Right atrium auricular region (tissue), 2 donors: ENCODE measurements around the gene NR2E3. TPM values are rescaled to one million over a fixed set of nuclear protein-coding genes. Genes with fewer than 3 reads are reported as not detected.

ENCODE experiments used
- DNase-seq: peaks from one replicate; pipeline ENCODE4 v3.0.0-alpha.2; 2019; ENCODE audit warnings: low spot score
- H3K27ac ChIP-seq, 2 donors: fragments of 200-600 bp; sonication (generic); 1 replicate in 1 of 2; 2 replicates in 1 of 2; pipeline ENCODE4 v1.5.1; 2016 to 2019
- H3K27me3 ChIP-seq, 2 donors: fragments of 200-600 bp; sonication (generic); one replicate each; pipeline versions ENCODE4 v1.5.1 to v1.6.0; 2017 to 2019
- H3K36me3 ChIP-seq: fragments of 200-600 bp; sonication (generic); one replicate; pipeline ENCODE4 v1.5.1; 2016
- H3K4me1 ChIP-seq, 2 donors: fragments of 200-600 bp; sonication (generic); one replicate each; pipeline versions ENCODE4 v1.5.1 to v1.6.0; 2017 to 2019
- H3K4me3 ChIP-seq, 2 donors: fragments of 200-600 bp; sonication (generic); 1 replicate in 1 of 2; 2 replicates in 1 of 2; pipeline ENCODE4 v1.5.1; 2017 to 2019; ENCODE audit warnings: mild to moderate bottlenecking in 1 of 2, moderate library complexity in 1 of 2
- H3K9me3 ChIP-seq, 2 donors: fragments of 200-600 bp; sonication (generic); one replicate each; pipeline ENCODE4 v1.5.1; 2019
- CTCF ChIP-seq, 2 donors: fragments of 200-600 bp; sonication (generic); IDR thresholded peaks; one replicate each; pipeline ENCODE4 v1.5.1; 2019; ENCODE audit warnings: antibody characterized with exemption in 2 of 2
- total RNA-seq, 2 donors: library from RNA; depleted of rRNA; stranded (reverse); fragments of >200 nt; gene quantifications; one replicate each; pipeline ENCODE4 v1.1.0, GENCODE V29; 2016

Gene NR2E3
- total RNA-seq, 2 donors from 2014 or later: not detected

- Histone ChIP-seq H3K9me3 (no peaks in the 10 kb centered on the region), H3K27ac (no peak overlapping the region), H3K36me3 (no peaks in the 10 kb centered on the region), H3K4me1 (peaks cover 0 to 15% of the 10 kb centered on the region in 2 donors), H3K27me3 (no peaks in the 10 kb centered on the region), H3K4me3 (no peak overlapping the region)
- peak; percentile 10 to 34 for TF ChIP-seq CTCF (IDR thresholded peaks at IDR 0.05)
- DNase-seq: no peak
Measured at GRCh38 chr15:71802770-71803169, 7.6 kb upstream of the NR2E3 start.

- H3K4me1 ChIP-seq: peaks cover 0 to 19% of the 10 kb centered on the region in 2 donors
- no peak for DNase-seq
- H3K27ac ChIP-seq: no peak overlapping the region
- no peak for TF ChIP-seq CTCF (IDR thresholded peaks at IDR 0.05)
- no peaks in the 10 kb centered on the region for H3K36me3 ChIP-seq
- no peaks in the 10 kb centered on the region for H3K9me3 ChIP-seq
- no peak overlapping the region for H3K4me3 ChIP-seq
- H3K27me3 ChIP-seq: no peaks in the 10 kb centered on the region
Measured at GRCh38 chr15:71804226-71804625, 6.1 kb upstream of the NR2E3 start.

- DNase-seq: no peak
- H3K9me3 ChIP-seq: no peaks in the 10 kb centered on the region
- no peaks in the 10 kb centered on the region for H3K27me3 ChIP-seq
- no peaks in the 10 kb centered on the region for H3K36me3 ChIP-seq
- no peak for TF ChIP-seq CTCF (IDR thresholded peaks at IDR 0.05)
- no peak overlapping the region for H3K4me3 ChIP-seq
- H3K27ac ChIP-seq: no peak overlapping the region
- peaks cover 0 to 19% of the 10 kb centered on the region in 2 donors for H3K4me1 ChIP-seq
Measured at GRCh38 chr15:71804695-71805470, 5.5 kb upstream of the NR2E3 start.

GRCh38 chr15:71806452-71806931, 3.9 kb upstream of the NR2E3 start:
- no peak for TF ChIP-seq CTCF (IDR thresholded peaks at IDR 0.05)
- Histone ChIP-seq H3K27me3 (no peaks in the 10 kb centered on the region), H3K9me3 (no peaks in the 10 kb centered on the region), H3K4me1 (peaks cover 0 to 19% of the 10 kb centered on the region in 2 donors), H3K36me3 (no peaks in the 10 kb centered on the region), H3K27ac (no peak overlapping the region), H3K4me3 (no peak overlapping the region)
- no peak for DNase-seq

GRCh38 chr15:71807125-71807629, 3.2 kb upstream of the NR2E3 start:
- H3K36me3 ChIP-seq: no peaks in the 10 kb centered on the region
- no peak for DNase-seq
- no peak for TF ChIP-seq CTCF (IDR thresholded peaks at IDR 0.05)
- no peak overlapping the region for H3K27ac ChIP-seq
- H3K4me3 ChIP-seq: no peak overlapping the region
- H3K9me3 ChIP-seq: no peaks in the 10 kb centered on the region
- H3K4me1 ChIP-seq: peaks cover 0 to 19% of the 10 kb centered on the region in 2 donors
- H3K27me3 ChIP-seq: no peaks in the 10 kb centered on the region
